NCI-H748 (cell line): ENCODE data around the gene JAK3.
"Not testable (repeated sequence)": the region's sequence is repeated elsewhere in the genome, so short reads cannot be mapped to it uniquely, and the experiment has no call there.

Source experiments
- DNase-seq: peaks from one replicate; lab custom pipeline; 2025; ENCODE audit not compliant: unreplicated experiment; lab: John Stamatoyannopoulos, UW

The JAK3 gene

DNA sequence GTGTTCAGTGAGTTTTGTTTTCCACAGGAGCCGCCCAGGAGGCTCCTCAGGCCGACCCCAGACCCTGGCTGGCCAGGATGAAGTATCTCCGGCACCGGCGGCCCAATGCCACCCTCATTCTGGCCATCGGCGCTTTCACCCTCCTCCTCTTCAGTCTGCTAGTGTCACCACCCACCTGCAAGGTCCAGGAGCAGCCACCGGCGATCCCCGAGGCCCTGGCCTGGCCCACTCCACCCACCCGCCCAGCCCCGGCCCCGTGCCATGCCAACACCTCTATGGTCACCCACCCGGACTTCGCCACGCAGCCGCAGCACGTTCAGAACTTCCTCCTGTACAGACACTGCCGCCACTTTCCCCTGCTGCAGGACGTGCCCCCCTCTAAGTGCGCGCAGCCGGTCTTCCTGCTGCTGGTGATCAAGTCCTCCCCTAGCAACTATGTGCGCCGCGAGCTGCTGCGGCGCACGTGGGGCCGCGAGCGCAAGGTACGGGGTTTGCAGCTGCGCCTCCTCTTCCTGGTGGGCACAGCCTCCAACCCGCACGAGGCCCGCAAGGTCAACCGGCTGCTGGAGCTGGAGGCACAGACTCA is 40.0 kb downstream of the JAK3 start:
- no peak for DNase-seq

DNA sequence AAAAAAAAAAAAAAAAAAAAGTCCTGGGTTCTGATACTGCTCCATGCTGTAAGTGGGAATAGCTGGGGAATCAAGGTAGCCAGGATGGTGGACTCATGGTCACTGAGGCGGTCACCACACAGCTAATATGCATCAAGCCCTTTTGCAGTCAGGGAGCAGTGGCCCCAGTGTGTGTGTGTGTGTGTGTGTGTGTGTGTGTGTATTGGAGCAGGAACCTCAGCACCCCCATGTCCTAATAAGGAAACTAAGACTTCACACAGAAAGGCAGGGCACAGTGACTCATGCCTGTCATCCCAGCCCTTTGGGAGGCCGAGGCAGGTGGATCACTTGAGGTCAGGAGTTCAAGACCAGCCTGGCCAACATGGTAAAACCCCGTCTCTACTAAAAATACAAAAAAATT is 40.8 kb downstream of the JAK3 start:
- DNase-seq = no peak

DNA sequence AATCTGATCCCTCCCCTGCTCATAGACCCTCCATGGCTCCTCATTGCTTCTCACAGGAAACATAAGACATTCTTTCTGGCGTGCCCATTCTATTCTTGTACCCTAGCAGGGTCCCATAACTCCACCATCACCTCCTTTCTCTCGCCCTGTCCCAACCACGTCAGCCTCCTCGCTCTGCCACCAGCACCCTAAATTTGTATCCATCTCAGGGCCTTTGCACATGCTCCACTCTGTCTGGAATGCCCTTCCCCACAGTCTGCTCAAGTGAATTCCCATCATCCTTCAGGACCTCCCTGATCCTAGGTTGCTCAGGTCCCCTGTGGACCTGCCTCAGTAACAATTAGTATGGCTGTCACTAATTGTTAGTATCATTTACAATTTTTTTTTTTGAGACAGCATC is 42.4 kb downstream of the JAK3 start:
- DNase-seq = no peak

DNA sequence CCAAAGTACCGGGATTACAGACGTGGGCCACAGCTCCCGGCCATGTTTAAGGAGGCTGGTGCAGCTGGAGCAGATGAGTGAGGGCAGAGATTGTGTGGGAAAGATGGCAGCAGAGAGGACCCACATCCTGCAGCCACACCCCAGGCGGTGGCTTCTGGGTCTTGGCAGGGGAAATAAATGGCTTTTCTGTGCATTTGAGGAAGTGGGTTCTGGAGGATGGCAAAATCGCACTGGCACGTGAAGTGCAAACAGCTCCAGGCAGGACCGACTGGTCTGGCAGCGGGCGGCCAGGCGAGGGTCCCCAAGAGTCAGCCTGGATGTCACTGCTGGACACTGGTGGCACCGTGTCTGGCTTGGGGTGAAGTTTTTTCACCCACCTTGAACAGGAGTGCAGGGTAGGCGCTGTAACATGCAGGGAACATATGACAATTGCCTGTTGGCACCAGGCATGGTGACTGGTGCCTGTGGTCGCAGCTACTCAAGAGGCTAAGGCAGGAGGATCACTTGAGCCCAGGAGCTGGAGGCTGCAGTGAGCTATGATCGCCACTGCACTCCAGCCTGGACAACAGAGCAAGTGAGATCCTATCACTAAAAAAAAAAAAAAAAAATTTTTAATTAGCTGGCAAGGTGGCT is 44.4 kb downstream of the JAK3 start:
- no peak for DNase-seq

DNA sequence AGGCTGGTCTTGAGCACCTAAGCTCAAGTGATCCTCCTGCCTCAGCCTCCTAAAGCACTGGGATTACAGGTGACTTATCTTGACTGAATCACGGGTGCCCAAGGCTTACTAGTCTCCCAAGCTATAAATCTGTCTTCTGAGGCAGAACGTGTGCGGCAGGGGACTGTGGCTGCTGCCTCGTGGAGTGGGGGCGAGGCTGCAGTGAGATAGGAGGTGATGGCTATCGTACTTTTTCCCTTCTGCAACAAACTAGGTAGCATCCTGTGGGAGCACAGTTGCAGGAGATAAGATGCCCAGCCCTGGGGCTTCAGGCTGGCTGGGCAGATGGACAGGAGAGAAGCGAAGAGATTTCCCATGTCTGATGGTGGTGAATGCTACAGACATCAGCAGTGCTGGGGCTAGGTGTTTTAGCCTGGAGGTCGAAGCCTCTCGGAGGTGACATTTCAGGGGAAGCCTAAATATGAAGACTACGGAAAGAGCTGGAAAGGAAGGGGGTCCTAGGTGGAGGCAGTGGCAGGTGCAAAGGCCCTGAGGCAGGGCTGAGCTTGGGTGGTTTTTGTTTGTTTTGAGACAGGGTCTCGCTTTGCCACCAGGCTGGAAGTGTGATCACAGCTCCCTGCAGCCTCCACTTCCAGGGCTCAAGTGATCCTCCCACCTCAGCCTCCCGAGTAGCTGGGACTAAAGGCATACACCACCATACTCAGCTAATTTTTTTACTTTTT is 45.5 kb downstream of the JAK3 start:
- no peak for DNase-seq

GRCh38 chr19:17798599-17798998 is 49.2 kb downstream of the JAK3 start:
- not testable (repeated sequence) for DNase-seq

GRCh38 chr19:17797424-17798201 is 50.2 kb downstream of the JAK3 start:
- no peak for DNase-seq

DNA sequence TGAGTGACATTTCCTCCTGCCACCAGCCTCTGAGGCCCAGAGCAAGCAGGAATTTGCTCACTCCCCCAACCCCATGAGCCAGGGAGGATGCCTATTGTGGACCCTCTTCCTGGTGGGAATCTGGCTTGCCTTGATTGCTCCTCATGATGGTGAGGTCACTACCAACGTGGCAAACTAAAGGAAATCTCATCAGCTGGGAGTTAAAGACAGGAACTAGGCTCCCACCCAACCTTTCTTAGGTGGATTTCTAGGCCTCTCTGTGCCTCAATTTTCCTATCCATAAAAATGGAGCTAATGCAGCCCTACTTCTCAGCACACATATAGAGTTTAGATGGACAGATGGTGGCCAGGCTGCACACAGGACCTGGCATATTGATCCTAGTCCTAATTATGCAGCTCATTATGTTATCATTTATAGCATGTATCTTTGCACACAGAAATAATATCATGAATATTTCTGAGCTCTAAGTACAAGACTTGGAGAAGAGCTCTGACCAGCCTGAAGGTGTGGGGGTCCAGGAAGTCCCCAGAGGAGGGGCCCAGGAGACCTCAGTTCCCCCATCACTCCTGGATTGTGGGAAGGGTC is 50.9 kb downstream of the JAK3 start:
- no peak for DNase-seq

GRCh38 chr19:17796013-17796837 is 51.6 kb downstream of the JAK3 start:
- DNase-seq = no peak

DNA sequence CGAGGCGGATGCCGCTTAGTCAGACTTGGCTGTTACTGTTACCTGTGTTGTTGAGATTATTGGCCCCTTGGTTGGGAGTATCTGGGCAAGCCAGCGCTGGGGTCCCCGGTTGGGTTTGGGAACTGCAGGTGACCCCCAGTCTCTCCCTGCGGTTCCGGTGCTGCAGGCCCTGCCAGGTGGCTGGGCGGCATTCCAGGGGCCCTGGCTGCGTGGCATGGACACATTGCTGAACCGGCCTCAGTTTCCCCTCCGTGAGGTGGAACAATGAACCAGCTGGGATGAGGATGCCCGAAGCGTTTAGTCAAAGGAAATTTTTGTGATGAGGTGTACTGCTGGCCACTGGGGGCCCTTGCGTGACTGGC is 52.3 kb downstream of the JAK3 start:
- no peak for DNase-seq

GRCh38 chr19:17794731-17795494 is 52.9 kb downstream of the JAK3 start, which contains the start of gene B3GNT3:
TSS of gene B3GNT3 (plus strand) at chr19:17795138. CDS start at chr19:17807808, 12,670 bp downstream.
- DNase-seq = peak; percentile 49

GRCh38 chr19:17794412-17794730 is 53.4 kb downstream of the JAK3 start:
- DNase-seq = no peak

DNA sequence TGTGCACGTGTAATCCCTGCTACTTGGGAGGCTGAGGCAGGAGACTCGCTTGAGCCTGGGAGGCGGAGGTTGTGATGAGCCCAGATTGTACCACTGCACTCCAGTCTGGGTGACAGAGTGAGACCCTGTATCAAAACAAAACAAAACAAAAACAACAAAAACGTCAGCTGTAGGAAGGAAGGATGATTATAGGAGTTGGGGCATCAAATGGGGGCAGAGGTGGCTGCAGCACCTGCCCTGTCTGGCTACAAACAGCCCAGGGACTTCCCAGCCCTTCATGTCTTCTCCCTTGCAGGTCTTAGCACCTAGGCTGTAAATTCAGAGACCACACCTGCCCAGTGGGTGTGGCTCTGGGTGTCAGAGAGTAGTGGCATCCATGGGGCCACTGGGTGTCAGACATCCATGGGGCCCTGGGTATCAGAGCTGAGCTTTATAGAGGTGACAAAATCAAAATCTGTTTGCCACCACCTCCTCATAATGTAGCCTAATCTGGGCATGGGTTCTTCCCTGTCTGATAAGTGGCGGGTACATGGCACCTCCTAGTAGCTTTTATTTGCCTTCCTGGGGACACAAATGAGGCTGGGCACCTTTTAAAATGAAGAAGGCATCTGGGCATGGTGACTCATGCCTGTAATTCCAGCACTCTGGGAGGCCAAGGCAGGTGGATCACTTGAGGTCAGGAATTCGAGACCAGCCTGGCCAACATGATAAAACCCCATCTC is 57.6 kb downstream of the JAK3 start:
- DNase-seq = no peak

DNA sequence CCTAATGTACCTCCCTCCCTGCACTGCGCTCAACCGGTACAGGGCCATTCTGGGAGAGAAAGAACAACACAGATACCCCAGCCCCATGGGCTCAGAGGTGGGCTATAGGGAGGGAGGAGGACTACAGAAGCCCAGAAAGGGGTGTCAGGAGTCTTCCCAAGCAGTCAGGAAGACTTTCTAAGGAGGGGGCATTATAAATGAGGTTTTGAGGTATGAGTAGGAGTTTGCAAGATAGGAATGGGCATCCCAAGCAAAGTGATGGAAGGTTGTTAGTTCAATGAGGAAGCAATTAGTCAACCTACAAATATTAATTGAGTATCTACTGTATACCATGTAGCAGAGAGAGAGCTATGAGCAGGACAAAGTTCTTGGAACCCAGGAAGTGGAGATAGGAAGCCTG is 59.1 kb downstream of the JAK3 start:
- no peak for DNase-seq

DNA sequence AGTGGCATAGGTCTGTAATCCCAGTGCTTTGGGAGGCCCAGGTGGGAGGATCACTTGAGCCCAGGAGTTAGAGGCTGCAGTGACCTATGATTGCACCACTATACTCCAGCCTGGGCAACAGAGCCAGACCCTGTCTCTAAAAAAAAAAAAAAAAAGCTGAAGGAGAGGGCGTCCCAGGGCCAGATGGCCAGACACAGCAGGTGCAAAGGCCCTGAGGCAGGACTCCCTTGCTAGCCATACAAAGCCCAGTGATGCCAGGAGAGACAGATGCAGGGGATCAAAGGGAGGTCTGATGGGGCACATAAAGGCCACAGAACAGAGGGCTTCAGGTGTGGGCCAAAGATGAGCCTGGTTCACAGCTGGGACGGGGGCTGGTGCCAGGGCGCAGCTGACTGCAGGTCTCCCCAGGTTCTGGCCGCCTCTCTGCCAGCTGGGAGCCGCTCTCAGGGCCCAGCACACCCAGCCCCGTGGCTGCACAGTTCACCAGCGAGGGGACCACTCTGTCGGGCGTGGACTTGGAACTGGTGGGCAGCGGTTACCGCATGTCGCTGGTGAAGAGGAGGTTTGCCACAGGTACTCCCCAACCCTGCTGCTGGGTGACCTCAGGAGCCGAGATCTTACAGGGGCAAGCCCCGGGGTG is 60.4 kb downstream of the JAK3 start:
- no peak for DNase-seq

GRCh38 chr19:17784201-17785008 is 63.4 kb downstream of the JAK3 start:
- peak; percentile 49 for DNase-seq

GRCh38 chr19:17783721-17784120 is 64.1 kb downstream of the JAK3 start:
- DNase-seq = not testable (repeated sequence)

- no peak for DNase-seq
These were observed 67.0 kb downstream of the JAK3 start for GRCh38 chr19:17780781-17781180.
